GM15510 (cell line): ENCODE results near the gene HMGCS1.

ENCODE experiments used
- POLR2A ChIP-seq: IDR thresholded peaks from 3 replicates; pipeline ENCODE4 v1.6.1; 2011; ENCODE audit warnings: borderline replicate concordance; ENCODE audit not compliant: insufficient read length; ENCODE audit errors: extremely low read depth

HMGCS1 gene

GRCh38 chr5:43296835-43297234, 16.4 kb downstream of the HMGCS1 start:
- no peak for TF ChIP-seq POLR2A

- no peak for TF ChIP-seq POLR2A
Measured at GRCh38 chr5:43295202-43295601, 18.0 kb downstream of the HMGCS1 start.

- no peak for TF ChIP-seq POLR2A
Measured at GRCh38 chr5:43294226-43294625, 19.0 kb downstream of the HMGCS1 start.

GRCh38 chr5:43290726-43291125, 22.5 kb downstream of the HMGCS1 start:
- no peak for TF ChIP-seq POLR2A

- no peak for TF ChIP-seq POLR2A
Measured at GRCh38 chr5:43288269-43288831, 24.9 kb downstream of the HMGCS1 start.

- no peak for TF ChIP-seq POLR2A
Measured at GRCh38 chr5:43287493-43287892, 25.7 kb downstream of the HMGCS1 start.

GRCh38 chr5:43286623-43287022, 26.6 kb downstream of the HMGCS1 start:
- no peak for TF ChIP-seq POLR2A

GRCh38 chr5:43281840-43282658, 31.2 kb downstream of the HMGCS1 start:
- no peak for TF ChIP-seq POLR2A

- TF ChIP-seq POLR2A: no peak
Measured at GRCh38 chr5:43279548-43280274, 33.5 kb downstream of the HMGCS1 start.

- no peak for TF ChIP-seq POLR2A
Measured at GRCh38 chr5:43275391-43275790, 37.8 kb downstream of the HMGCS1 start.

- no peak for TF ChIP-seq POLR2A
Measured at GRCh38 chr5:43274435-43275114, 38.6 kb downstream of the HMGCS1 start.

GRCh38 chr5:43273552-43273951, 39.7 kb downstream of the HMGCS1 start:
- TF ChIP-seq POLR2A: no peak

GRCh38 chr5:43270645-43271044, 42.6 kb downstream of the HMGCS1 start:
- no peak for TF ChIP-seq POLR2A

GRCh38 chr5:43268188-43268820, 44.9 kb downstream of the HMGCS1 start:
- no peak for TF ChIP-seq POLR2A
